HG03354 (cell line): ENCODE data around the gene PDE8B.

Experiments
- ATAC-seq: cut with Tn5 transposase; IDR thresholded peaks from one replicate; pipeline ENCODE4 v1.9.1; 2021; ENCODE audit warnings: mild to moderate bottlenecking; ENCODE audit not compliant: unreplicated experiment, poor library complexity, severe bottlenecking

Gene PDE8B

GRCh38 chr5:77225531-77225930, 15.1 kb downstream of the PDE8B start:
- no peak for ATAC-seq

GRCh38 chr5:77229887-77230286, 19.4 kb downstream of the PDE8B start:
- ATAC-seq, result no peak

- no peak for ATAC-seq
These were observed 20.4 kb downstream of the PDE8B start for GRCh38 chr5:77230727-77231470.

- no peak for ATAC-seq
These were observed 21.1 kb downstream of the PDE8B start for GRCh38 chr5:77231471-77232138.

GRCh38 chr5:77232574-77233358, 22.3 kb downstream of the PDE8B start:
- ATAC-seq, result no peak

GRCh38 chr5:77235846-77236721, 25.6 kb downstream of the PDE8B start:
- ATAC-seq, result no peak

GRCh38 chr5:77239126-77239741, 28.8 kb downstream of the PDE8B start:
- no peak for ATAC-seq

- no peak for ATAC-seq
These were observed 31.0 kb downstream of the PDE8B start for GRCh38 chr5:77241444-77241843.

GRCh38 chr5:77249475-77249874, 39.0 kb downstream of the PDE8B start:
- no peak for ATAC-seq

- ATAC-seq, result no peak
These were observed 39.5 kb downstream of the PDE8B start for GRCh38 chr5:77250021-77250420.

- no peak for ATAC-seq
These were observed 41.4 kb downstream of the PDE8B start for GRCh38 chr5:77251921-77252320.

GRCh38 chr5:77255617-77256016, 45.1 kb downstream of the PDE8B start:
- no peak for ATAC-seq

- ATAC-seq, result no peak
These were observed 45.9 kb downstream of the PDE8B start for GRCh38 chr5:77256406-77256805.

GRCh38 chr5:77258652-77259051, 48.2 kb downstream of the PDE8B start:
- no peak for ATAC-seq

- ATAC-seq, result no peak
These were observed 49.0 kb downstream of the PDE8B start for GRCh38 chr5:77259476-77259875.

GRCh38 chr5:77262697-77263096, 52.2 kb downstream of the PDE8B start:
- ATAC-seq, result no peak

- ATAC-seq, result no peak
These were observed 55.8 kb downstream of the PDE8B start for GRCh38 chr5:77266291-77266690.

- no peak for ATAC-seq
These were observed 57.0 kb downstream of the PDE8B start for GRCh38 chr5:77267496-77267895.

- no peak for ATAC-seq
These were observed 61.7 kb downstream of the PDE8B start for GRCh38 chr5:77272206-77272605.
